CD4-positive, alpha-beta T cell (primary cell): Measurements from ENCODE around the gene RILPL1. TPM values are rescaled to one million over a fixed set of nuclear protein-coding genes. Genes with fewer than 3 reads are reported as not detected.
A peak's percentile ranks its signal among the peaks of the same experiment; 100 is the strongest.

Source experiments
- ATAC-seq: fragments of 200-7000 bp; cut with Tn5 transposase; one replicate; pipeline ENCODE4 v1.10.0; 2022; ENCODE audit warnings: mild to moderate bottlenecking; ENCODE audit not compliant: poor library complexity
- CTCF ChIA-PET: fragments of 350-600 bp; sonication (Branson Sonifier 250); formaldehyde crosslinking; loops from one replicate; lab custom pipeline; 2021; ENCODE audit warnings: antibody characterized with exemption, inconsistent platforms; lab: Charles Lee
- POLR2A ChIA-PET: fragments of 350-600 bp; sonication (Branson Sonifier 250); formaldehyde crosslinking; loops from one replicate; lab custom pipeline; 2021; ENCODE audit warnings: antibody characterized with exemption, inconsistent platforms; lab: Charles Lee
- DNase-seq, 14 experiments: peaks; one replicate each; pipeline ENCODE4 v3.0.0-alpha.2; 2013 to 2020; ENCODE audit warnings: mixed read lengths in 2 of 14
- H3K27ac ChIP-seq, 2 donors: one replicate each; pipeline versions ENCODE4 v1.5.1 to v1.7.0; 2013; ENCODE audit warnings: low read length in 2 of 2, low read depth in 1 of 2, mild to moderate bottlenecking in 1 of 2
- H3K27me3 ChIP-seq, 2 experiments: 1 replicate in 1 of 2; 2 replicates in 1 of 2; pipeline versions ENCODE4 v1.6.1 to v1.7.0; 2013; ENCODE audit warnings: low read length in 2 of 2, control low read depth in 1 of 2, mild to moderate bottlenecking in 1 of 2, moderate library complexity in 1 of 2; ENCODE audit not compliant: insufficient read depth in 2 of 2, control insufficient read depth in 1 of 2
- H3K36me3 ChIP-seq: one replicate; pipeline ENCODE4 v1.6.1; 2013; ENCODE audit warnings: low read length, control low read depth; ENCODE audit not compliant: insufficient read depth
- H3K4me1 ChIP-seq: one replicate; pipeline ENCODE4 v1.6.1; 2013; ENCODE audit warnings: low read length, control low read depth; ENCODE audit not compliant: insufficient read depth
- H3K4me3 ChIP-seq: one replicate; pipeline ENCODE4 v1.5.1; 2013; ENCODE audit warnings: mild to moderate bottlenecking, low read length, moderate library complexity
- H3K9me3 ChIP-seq, 2 experiments: 1 replicate in 1 of 2; 2 replicates in 1 of 2; pipeline versions ENCODE4 v1.6.1 to v1.7.0; 2013; ENCODE audit warnings: low read length in 2 of 2, mild to moderate bottlenecking in 2 of 2, control low read depth in 1 of 2, moderate library complexity in 1 of 2; ENCODE audit not compliant: control insufficient read depth in 1 of 2, insufficient read depth in 1 of 2
- H3K27ac Mint-ChIP-seq: one replicate; pipeline ENCODE4 v1.8.0; 2020; ENCODE audit warnings: mixed read lengths
- H3K27me3 Mint-ChIP-seq: one replicate; pipeline ENCODE4 v1.8.0; 2021; ENCODE audit warnings: mixed read lengths
- H3K36me3 Mint-ChIP-seq: one replicate; pipeline ENCODE4 v1.8.0; 2021; ENCODE audit warnings: low read depth, mixed read lengths
- H3K4me1 Mint-ChIP-seq: one replicate; pipeline ENCODE4 v1.8.0; 2021; ENCODE audit warnings: low read depth, mixed read lengths
- H3K4me3 Mint-ChIP-seq: one replicate; pipeline ENCODE4 v1.8.0; 2020; ENCODE audit warnings: mild to moderate bottlenecking, mixed read lengths
- H3K9me3 Mint-ChIP-seq: one replicate; pipeline ENCODE4 v1.8.0; 2020; ENCODE audit warnings: mixed read lengths
- intact Hi-C, 2 experiments: fragments of 100-400 bp; cut with DNase I in 1 of 2; cut with micrococcal nuclease in 1 of 2; formaldehyde crosslinking; loops; one replicate each; pipeline versions ENCODE4 v1.15.1 to v1.9.0; 2023 to 2025; cut with DNase I, micrococcal nuclease
- total RNA-seq, 174 experiments: library from RNA in 2 of 174; stranded (reverse) in 2 of 174; gene quantifications; one replicate each; pipeline ENCODE4 v1.2.3 and lab custom pipeline; 2021 to 2026
- TF ChIP-seq, protein P1 (sequence below): fragments of 200-600 bp; IDR thresholded peaks from one replicate; pipeline ENCODE4 v1.8.0; 2022; ENCODE audit warnings: antibody characterized with exemption, mild to moderate bottlenecking

The RILPL1 gene
- total RNA-seq, 2 experiments from 2014 or later: 3.3 to 3.4 TPM

DNA sequence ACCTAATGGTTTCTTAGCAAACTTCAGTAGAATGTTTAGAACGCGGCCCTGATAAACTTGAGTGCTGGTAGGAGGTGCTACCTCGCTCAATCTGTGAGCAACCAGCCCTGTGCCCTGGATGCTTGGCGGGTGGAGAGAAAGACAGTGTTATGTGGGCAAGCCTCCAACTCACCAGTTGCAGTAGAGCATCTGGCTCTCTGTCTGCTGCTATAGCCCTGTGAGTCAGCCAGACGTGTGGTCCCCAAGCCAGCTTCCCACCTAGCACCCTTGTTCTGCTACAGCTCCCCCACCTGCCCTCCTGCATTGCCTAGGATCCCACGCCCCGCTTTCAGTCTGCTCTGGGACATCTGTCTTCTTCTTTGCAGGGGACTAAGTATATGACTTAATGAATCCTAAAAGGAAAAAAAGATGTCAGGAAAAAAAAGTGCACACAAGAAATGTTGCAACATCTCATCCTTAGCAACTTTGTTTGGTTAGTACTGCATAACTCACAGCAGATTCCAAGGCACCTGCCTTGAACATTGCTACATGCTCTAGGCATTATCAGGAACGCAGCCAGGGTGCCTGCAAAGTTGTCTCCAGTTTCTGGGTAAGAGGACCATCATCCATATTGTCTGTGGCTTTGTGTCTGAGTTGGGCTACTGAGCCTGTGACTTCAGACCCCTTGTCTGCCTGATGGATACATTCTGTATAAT lies 62.0 kb downstream of the RILPL1 start:
- TF ChIP-seq, protein P1, sequence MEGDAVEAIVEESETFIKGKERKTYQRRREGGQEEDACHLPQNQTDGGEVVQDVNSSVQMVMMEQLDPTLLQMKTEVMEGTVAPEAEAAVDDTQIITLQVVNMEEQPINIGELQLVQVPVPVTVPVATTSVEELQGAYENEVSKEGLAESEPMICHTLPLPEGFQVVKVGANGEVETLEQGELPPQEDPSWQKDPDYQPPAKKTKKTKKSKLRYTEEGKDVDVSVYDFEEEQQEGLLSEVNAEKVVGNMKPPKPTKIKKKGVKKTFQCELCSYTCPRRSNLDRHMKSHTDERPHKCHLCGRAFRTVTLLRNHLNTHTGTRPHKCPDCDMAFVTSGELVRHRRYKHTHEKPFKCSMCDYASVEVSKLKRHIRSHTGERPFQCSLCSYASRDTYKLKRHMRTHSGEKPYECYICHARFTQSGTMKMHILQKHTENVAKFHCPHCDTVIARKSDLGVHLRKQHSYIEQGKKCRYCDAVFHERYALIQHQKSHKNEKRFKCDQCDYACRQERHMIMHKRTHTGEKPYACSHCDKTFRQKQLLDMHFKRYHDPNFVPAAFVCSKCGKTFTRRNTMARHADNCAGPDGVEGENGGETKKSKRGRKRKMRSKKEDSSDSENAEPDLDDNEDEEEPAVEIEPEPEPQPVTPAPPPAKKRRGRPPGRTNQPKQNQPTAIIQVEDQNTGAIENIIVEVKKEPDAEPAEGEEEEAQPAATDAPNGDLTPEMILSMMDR: no peak
- H3K27me3 ChIP-seq: no peaks in the 10 kb centered on the region
- H3K4me3 Mint-ChIP-seq: no peak overlapping the region
- peaks cover 38% of the 10 kb centered on the region for H3K36me3 Mint-ChIP-seq
- intact Hi-C loops: no loop called here
- no peaks in the 10 kb centered on the region for H3K27me3 Mint-ChIP-seq
- ATAC-seq (no peak), DNase-seq (no peak)
- H3K4me1 ChIP-seq: peaks cover 18% of the 10 kb centered on the region
- no peaks in the 10 kb centered on the region for H3K9me3 Mint-ChIP-seq
- H3K4me1 Mint-ChIP-seq: peaks cover 20% of the 10 kb centered on the region
- H3K9me3 ChIP-seq: no peaks in the 10 kb centered on the region
- no peak overlapping the region for H3K4me3 ChIP-seq
- CTCF ChIA-PET: no interaction called here
- H3K27ac Mint-ChIP-seq: peak overlapping the region; percentile 27
- H3K27ac ChIP-seq: no peak overlapping the region
- peaks cover 31% of the 10 kb centered on the region for H3K36me3 ChIP-seq
- POLR2A ChIA-PET: no interaction called here

DNA sequence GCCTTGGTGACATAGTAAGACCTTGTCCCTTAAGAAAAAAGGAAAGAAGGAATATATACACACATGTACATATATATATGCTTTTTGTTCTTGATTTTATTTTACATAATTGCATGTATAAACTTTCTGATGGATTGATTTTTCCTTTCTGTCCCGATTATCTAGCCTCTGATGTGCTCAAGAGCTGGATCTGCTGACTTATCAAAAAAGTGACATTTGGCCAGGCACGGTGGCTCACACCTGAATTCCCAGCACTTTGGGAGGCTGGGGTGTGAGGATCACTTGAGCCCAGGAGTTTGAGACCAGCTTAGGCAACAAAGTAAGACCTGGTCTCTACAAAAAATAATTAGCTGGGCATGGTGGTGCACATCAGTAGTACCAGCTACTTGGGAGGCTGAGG lies 63.5 kb downstream of the RILPL1 start:
- POLR2A ChIA-PET: no interaction called here
- Mint-ChIP-seq H3K27ac (no peak overlapping the region), H3K27me3 (no peaks in the 10 kb centered on the region), H3K4me3 (no peak overlapping the region), H3K4me1 (peaks cover 15% of the 10 kb centered on the region), H3K9me3 (no peaks in the 10 kb centered on the region), H3K36me3 (peaks cover 49% of the 10 kb centered on the region)
- TF ChIP-seq, protein P1: no peak
- peaks cover 12% of the 10 kb centered on the region for H3K4me1 ChIP-seq
- no peak overlapping the region for H3K4me3 ChIP-seq
- H3K27ac ChIP-seq: no peak overlapping the region
- H3K9me3 ChIP-seq: no peaks in the 10 kb centered on the region
- DNase-seq: no peak
- intact Hi-C loops: loop anchor here in 1 of 2 experiments (5.0 kb wide), 1 partner anchor 38 kb away; no protein-coding TSS in a partner anchor
- no peak for ATAC-seq
- peaks cover 46% of the 10 kb centered on the region for H3K36me3 ChIP-seq
- CTCF ChIA-PET: no interaction called here
- no peaks in the 10 kb centered on the region for H3K27me3 ChIP-seq

DNA sequence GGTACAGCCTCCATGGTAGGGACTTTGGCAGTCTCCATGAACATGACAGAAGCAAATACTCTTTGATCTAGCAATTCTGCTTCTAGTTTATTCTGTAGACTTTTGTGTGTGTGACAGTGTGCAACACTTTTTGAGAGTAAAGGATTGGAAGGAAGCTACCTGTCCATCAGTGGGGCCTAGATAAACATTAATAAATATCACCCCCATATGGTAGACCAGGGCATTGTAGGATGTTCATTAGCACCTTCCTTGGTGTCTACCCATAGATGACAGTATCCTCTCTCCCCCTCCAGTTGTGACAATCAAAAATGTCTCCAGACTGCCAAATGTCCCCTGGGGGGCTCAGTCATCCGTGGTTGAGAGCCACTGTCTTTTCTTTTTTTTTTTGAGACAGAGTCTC lies 64.7 kb downstream of the RILPL1 start:
- ChIA-PET CTCF (interaction anchor here (0.6 to 1.3 kb wide), 4 partner anchors 10 to 104 kb away, joined by 3 to 7 read pairs (median 4); partner anchors contain the start of genes SBNO1 and SNRNP35), POLR2A (no interaction called here)
- Mint-ChIP-seq H3K4me1 (peaks cover 10% of the 10 kb centered on the region), H3K36me3 (peaks cover 53% of the 10 kb centered on the region), H3K4me3 (no peak overlapping the region), H3K9me3 (no peaks in the 10 kb centered on the region), H3K27me3 (no peaks in the 10 kb centered on the region), H3K27ac (no peak overlapping the region)
- peak; percentile 74 for ATAC-seq
- H3K27ac ChIP-seq: no peak overlapping the region
- TF ChIP-seq, protein P1: peak; percentile 34
- H3K4me1 ChIP-seq: peaks cover 4% of the 10 kb centered on the region
- no peaks in the 10 kb centered on the region for H3K27me3 ChIP-seq
- no peaks in the 10 kb centered on the region for H3K9me3 ChIP-seq
- H3K4me3 ChIP-seq: no peak overlapping the region
- peak in 3 of 14 experiments; percentile 54 to 65 (median 56) for DNase-seq
- intact Hi-C loops: loop anchor here in 1 of 2 experiments (5.0 kb wide), 1 partner anchor 36 kb away; no protein-coding TSS in a partner anchor
- peaks cover 50% of the 10 kb centered on the region for H3K36me3 ChIP-seq
